KMS-11 (cell line): ENCODE measurements around the gene SCGB1C1.
A peak's percentile ranks its signal among the peaks of the same experiment; 100 is the strongest.
"Not testable (repeated sequence)": the region's sequence is repeated elsewhere in the genome, so short reads cannot be mapped to it uniquely, and the experiment has no call there.

Experiments used
- H2AFZ ChIP-seq: fragments of 200-600 bp; sonication (generic); 2 replicates; pipeline ENCODE4 v1.6.1; 2016; ENCODE audit warnings: antibody characterized with exemption, mixed run types, low read depth
- H3K27ac ChIP-seq: fragments of 200-600 bp; sonication (generic); 2 replicates; pipeline ENCODE4 v1.6.1; 2016; ENCODE audit warnings: mild to moderate bottlenecking, mixed run types
- H3K27me3 ChIP-seq: fragments of 200-600 bp; sonication (generic); 2 replicates; pipeline ENCODE4 v1.6.1; 2017; ENCODE audit warnings: mild to moderate bottlenecking, low read depth, mixed run types, moderate library complexity; ENCODE audit not compliant: insufficient read depth
- H3K36me3 ChIP-seq: fragments of 200-600 bp; sonication (generic); 2 replicates; pipeline ENCODE4 v1.6.1; 2017; ENCODE audit warnings: mild to moderate bottlenecking, mixed run types; ENCODE audit not compliant: insufficient read depth
- H3K4me1 ChIP-seq: fragments of 200-600 bp; sonication (generic); 2 replicates; pipeline ENCODE4 v1.6.1; 2016; ENCODE audit warnings: mild to moderate bottlenecking, low read depth, mixed run types; ENCODE audit not compliant: poor library complexity, severe bottlenecking
- H3K4me2 ChIP-seq: fragments of 200-600 bp; sonication (generic); 2 replicates; pipeline ENCODE4 v1.7.0; 2016; ENCODE audit warnings: mild to moderate bottlenecking, mixed run types
- H3K4me3 ChIP-seq: fragments of 200-600 bp; sonication (generic); IDR thresholded peaks from 2 replicates; pipeline ENCODE4 v1.6.1; 2017; ENCODE audit warnings: low read depth, low read length, mixed read lengths; ENCODE audit not compliant: insufficient read depth
- H3K79me2 ChIP-seq: fragments of 200-600 bp; sonication (generic); 2 replicates; pipeline ENCODE4 v1.6.1; 2016; ENCODE audit warnings: low read depth, mixed run types; ENCODE audit not compliant: insufficient read depth
- H3K9ac ChIP-seq: fragments of 200-600 bp; sonication (generic); 2 replicates; pipeline ENCODE4 v1.6.1; 2016; ENCODE audit warnings: mild to moderate bottlenecking, mixed run types
- H4K20me1 ChIP-seq: fragments of 200-600 bp; sonication (generic); 2 replicates; pipeline ENCODE4 v1.6.1; 2016; ENCODE audit warnings: mild to moderate bottlenecking, mixed run types; ENCODE audit not compliant: insufficient read depth
- TF ChIP-seq, protein P1 (sequence below): fragments of 200-600 bp; sonication (generic); conservative IDR thresholded peaks from 2 replicates; pipeline ENCODE4 v1.6.1; 2017; ENCODE audit warnings: low read depth, mild to moderate bottlenecking, antibody characterized with exemption, low read length, moderate library complexity, mixed read lengths

The SCGB1C1 gene

DNA sequence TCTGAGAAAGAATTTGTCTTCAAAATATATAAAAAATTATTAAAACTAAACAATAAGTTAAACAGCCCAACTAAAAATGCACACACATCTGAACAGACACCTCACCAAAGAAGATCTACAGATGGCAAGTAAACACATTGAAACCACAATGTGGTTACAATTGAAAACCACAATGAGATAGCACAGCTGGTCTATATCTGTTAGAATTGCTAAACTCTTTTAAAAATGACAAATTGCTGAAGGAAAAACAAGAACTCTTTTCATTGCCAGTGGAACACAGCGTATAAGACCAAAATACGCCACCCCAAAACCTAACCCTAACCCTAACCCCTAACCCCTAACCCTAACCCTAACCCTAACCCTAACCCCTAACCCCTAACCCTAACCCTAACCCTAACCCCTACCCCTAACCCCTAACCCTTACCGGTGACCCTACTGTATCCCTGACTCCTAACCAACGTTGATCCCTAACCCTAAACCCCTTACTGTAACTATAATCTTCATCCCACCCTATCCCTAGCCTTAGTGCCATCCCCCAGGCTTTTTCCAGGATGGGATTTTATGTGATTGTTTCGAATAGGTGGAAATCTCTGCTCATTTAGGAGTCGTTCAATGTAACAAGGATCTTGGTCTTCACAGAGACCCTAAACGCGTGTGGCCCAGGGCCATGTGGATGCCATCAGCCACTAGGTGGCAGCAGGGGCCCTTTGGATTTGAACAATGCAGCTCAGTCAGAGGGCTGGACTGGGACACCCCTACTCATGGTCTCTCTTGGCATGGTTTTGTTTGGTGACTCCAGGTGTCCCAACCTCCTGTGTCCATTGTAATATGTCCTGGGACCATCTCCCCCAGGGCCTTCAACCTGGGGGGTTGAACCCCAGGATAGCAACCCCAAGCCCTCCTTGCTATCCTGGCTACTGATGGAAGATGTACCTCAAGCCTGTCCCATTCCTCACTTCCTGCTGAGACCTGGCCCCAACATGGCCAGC is 1.1 kb upstream of the SCGB1C1 start:
- Histone ChIP-seq H3K4me1 (peaks cover 12% of the 10 kb centered on the region), H3K27ac (peak overlapping the region; percentile 38; the same call in 1 of the 2 replicates), H3K4me2 (0 out of 2 replicates have a peak overlapping the region, but pooled peaks have one; percentile 19)
- not testable (repeated sequence) for H2AFZ ChIP-seq, H3K9ac ChIP-seq, H3K79me2 ChIP-seq, H3K36me3 ChIP-seq, H4K20me1 ChIP-seq, H3K4me3 ChIP-seq, H3K27me3 ChIP-seq
- TF ChIP-seq, protein P1, sequence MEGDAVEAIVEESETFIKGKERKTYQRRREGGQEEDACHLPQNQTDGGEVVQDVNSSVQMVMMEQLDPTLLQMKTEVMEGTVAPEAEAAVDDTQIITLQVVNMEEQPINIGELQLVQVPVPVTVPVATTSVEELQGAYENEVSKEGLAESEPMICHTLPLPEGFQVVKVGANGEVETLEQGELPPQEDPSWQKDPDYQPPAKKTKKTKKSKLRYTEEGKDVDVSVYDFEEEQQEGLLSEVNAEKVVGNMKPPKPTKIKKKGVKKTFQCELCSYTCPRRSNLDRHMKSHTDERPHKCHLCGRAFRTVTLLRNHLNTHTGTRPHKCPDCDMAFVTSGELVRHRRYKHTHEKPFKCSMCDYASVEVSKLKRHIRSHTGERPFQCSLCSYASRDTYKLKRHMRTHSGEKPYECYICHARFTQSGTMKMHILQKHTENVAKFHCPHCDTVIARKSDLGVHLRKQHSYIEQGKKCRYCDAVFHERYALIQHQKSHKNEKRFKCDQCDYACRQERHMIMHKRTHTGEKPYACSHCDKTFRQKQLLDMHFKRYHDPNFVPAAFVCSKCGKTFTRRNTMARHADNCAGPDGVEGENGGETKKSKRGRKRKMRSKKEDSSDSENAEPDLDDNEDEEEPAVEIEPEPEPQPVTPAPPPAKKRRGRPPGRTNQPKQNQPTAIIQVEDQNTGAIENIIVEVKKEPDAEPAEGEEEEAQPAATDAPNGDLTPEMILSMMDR: peak; percentile 43

DNA sequence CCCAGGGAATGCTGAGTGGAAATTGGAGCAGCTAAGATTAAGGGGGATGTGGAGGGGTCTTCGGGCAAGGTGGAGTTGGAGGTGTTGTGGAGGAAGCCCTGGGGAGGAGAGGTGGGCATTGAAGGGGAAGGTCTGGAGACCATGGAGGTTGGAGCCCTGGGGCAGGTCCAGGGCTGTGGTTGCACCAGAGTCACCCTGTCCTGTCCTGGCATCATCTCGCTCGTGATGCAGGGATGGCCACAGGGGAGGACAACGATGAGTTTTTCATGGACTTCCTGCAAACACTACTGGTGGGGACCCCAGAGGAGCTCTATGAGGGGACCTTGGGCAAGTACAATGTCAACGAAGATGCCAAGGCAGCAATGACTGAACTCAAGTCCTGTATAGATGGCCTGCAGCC is 603 bp downstream of the SCGB1C1 start:
- H3K4me2 ChIP-seq, H3K27ac ChIP-seq, H3K27me3 ChIP-seq, H4K20me1 ChIP-seq, H3K36me3 ChIP-seq, H2AFZ ChIP-seq, H3K9ac ChIP-seq, H3K79me2 ChIP-seq, H3K4me3 ChIP-seq: not testable (repeated sequence)
- peaks cover 12% of the 10 kb centered on the region for H3K4me1 ChIP-seq

DNA sequence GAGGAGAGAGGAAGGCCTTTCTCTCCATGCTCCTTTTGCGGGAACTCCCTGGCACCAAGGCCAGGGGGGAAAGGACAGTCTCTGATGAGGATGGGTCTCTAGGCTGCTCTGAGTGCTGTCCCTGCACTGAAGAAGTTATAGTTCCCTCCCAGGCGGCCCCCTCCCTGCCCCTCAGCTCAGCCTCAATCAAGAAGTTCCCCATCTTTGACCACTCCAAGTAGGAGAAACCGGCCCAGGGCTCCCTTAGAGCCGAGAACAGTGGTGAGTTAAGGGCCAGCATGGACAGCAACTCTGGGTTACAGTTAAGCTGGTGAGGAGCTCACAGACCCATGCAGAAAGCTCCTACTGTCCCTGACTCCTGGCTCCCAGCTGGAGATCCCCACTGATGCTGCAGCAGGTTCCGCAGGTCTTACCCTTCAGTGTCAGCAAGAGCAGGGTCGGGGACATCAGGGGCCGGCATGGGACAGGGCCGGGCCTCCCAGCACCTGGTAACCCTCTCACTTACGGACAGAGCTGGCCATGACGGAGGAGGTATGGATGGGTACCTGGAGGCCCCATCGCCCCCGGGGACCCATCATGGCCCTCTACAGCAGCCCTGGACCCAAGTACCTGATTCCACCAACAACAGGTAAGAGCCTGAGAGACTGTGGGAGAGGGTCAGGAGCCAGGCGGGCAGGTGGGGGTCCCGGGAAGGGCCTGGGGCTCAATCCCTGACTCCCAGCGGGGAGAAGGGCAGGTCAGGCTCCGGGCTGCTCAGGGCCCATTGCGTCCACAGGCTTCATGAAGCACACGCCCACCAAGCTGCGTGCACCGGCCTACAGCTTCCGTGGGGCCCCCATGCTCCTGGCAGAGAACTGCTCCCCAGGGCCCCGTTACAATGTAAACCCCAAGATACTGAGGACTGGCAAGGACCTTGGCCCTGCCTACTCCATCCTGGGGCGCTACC is 4.2 kb downstream of the SCGB1C1 start:
- TF ChIP-seq, protein P1: no peak
- Histone ChIP-seq H3K4me3 (no peak overlapping the region), H3K36me3 (no peaks in the 10 kb centered on the region), H3K9ac (no peak overlapping the region), H3K27me3 (no peaks in the 10 kb centered on the region), H3K27ac (no peak overlapping the region), H4K20me1 (no peaks in the 10 kb centered on the region), H2AFZ (no peak overlapping the region), H3K4me1 (no peaks in the 10 kb centered on the region), H3K4me2 (no peak overlapping the region), H3K79me2 (no peaks in the 10 kb centered on the region)

DNA sequence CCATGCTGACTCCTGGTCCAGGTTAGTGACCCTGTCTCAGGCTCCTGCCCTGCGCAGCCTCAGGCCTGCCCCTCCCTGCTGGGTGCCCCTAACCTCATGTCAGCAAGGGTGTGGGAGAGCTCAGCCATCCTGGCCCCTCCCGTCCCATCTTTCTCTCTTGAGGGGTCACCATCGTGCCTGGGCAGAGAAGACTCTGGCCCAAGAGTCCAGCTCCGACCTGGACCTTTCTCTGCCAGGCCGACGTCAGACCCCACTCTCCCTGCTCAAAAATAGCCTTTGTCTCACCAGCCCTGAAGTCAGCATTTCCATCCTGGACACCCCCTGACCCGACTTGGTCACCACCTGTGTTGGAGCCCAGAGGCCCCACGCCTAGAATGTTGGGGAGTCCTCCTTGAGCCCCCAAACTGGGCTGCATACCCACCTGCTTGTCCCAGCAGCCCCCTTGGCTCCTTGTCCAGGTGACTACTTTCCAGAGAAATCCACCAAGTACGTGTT is 4.9 kb downstream of the SCGB1C1 start:
- H3K4me2 ChIP-seq: no peak overlapping the region
- H3K4me3 ChIP-seq: no peak overlapping the region
- H4K20me1 ChIP-seq: no peaks in the 10 kb centered on the region
- H3K27me3 ChIP-seq: no peaks in the 10 kb centered on the region
- no peaks in the 10 kb centered on the region for H3K36me3 ChIP-seq
- H2AFZ ChIP-seq: no peak overlapping the region
- H3K27ac ChIP-seq: no peak overlapping the region
- H3K9ac ChIP-seq: no peak overlapping the region
- no peaks in the 10 kb centered on the region for H3K4me1 ChIP-seq
- TF ChIP-seq, protein P1: no peak
- no peaks in the 10 kb centered on the region for H3K79me2 ChIP-seq
